HG03280 (cell line): ENCODE results near the gene NRXN3.
"Not testable (repeated sequence)": the region's sequence is repeated elsewhere in the genome, so short reads cannot be mapped to it uniquely, and the experiment has no call there.

ENCODE experiments used
- ATAC-seq: cut with Tn5 transposase; IDR thresholded peaks from one replicate; pipeline ENCODE4 v1.9.1; 2021; ENCODE audit warnings: mild to moderate bottlenecking, moderate library complexity; ENCODE audit not compliant: unreplicated experiment

NRXN3 gene

DNA sequence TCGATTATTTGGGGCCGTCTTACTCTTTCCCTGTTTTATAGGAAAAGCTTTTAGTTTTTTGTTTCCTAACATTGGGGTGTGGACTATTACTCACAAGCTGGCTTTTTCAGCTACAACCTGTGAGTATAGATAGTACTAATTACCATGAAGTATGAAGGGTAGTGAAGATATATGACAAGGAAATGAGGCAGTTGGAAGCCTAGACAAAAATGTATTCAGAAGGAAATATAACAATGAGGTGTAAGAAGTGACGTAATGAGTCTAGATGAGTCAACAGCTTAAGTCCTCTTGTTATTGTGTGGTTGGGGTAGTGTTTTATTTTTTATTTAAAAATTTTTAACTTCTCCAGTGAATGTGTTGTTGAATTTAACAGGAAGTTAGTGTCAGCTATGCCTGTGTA lies 804.5 kb downstream of the NRXN3 start:
- no peak for ATAC-seq

DNA sequence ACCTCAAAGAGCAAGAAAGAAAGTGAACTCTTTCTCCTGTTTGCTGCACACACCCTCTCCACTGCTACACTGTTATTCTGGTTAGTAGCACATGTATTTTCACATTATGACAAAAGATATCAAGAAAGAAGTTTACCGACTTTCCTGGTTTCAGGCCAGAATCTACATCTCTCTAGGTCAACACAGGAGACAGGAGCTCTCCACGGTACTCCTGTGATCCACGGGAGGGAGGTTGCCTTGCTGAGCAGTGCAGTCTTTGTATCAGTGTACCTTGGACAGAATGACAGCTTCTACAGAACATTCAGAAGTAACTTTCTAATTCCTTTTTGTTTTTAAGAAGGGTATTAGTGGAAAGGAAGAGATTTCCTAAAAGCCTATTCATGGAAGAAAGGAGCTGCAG lies 805.6 kb downstream of the NRXN3 start:
- ATAC-seq: no peak

DNA sequence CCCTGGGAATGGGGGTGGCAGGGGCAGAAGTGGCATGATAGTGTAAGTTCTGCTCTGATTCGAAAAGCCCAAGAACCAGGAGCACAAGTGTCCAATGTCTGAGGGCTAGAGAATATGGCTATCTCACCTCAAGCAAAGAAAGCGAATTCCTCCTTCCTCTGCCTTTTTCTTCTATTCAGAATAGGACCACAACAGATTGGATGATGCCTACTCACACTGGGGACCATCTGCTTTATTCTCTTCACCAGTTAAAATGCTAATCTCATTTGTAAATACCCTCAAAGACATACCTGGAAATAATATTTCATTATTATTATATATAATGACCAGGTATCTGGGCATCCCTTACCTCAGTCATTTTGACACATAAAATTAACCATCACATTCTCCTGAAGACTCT lies 808.7 kb downstream of the NRXN3 start:
- no peak for ATAC-seq

DNA sequence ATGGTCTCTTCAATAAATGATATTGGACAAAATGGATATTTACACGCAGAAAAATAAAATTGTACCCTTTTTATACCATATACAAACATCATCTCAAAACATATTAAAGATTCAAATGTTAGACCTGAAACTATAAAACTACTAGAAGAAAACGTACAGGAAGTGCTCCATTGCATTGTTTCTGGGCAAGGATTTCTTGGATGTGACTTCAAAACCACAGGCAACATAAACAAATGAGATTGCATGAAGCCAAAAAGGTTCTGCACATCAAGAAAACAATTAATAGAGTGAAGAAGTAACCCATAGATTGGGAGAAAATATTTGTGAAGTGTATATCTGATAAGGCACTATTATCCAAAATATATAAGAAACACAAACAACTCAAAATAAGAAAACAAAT lies 812.4 kb downstream of the NRXN3 start:
- ATAC-seq: no peak

DNA sequence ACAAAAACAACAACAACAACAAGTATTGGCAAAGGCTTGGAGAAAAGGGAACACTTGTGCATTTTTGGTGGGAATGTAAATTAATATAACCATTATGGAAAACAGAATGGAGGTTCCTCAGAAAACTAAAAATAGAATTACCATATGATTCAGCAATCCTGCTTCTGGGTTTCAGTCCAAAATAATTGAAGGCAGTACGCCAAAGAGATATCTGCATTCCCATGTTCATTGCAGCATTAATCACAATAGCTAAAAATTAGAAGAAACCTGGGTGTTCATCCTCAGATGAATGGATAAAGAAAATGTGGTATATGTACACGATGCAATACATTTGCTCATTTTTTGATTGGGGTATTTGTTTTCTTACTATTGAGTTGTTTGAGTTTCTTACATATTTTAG lies 813.0 kb downstream of the NRXN3 start:
- no peak for ATAC-seq

DNA sequence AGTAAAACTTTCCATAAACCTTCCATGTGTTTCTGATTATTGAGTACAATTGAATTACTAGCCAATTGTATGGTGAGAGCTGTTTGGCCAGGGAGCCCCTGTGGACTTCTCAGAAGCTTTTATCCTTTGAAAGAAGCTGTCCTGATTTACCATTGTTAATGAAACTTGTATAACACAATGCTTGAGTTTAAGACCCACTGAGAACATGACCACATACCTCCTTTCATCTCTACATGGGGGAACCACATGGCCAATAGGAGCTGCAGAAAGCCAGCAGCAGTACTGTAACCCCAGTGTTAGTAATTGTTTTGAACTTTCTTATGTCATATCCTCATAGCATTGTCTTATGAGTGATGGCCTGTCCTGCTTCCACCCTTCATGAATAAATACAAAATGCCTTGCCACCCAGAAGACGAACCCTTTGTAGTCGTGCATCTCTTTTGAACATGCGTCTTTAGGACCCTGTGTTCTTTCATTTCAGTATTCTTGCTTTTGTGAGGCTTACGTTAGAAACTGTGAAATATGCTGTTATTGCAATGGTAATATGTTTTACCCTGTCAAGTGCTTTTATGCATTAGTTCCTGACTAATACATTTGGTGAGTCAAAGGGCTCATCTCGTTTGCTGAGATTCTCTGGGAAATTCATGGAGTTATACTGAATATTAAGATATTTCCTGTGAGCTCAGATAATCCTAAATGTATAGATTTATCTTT lies 815.7 kb downstream of the NRXN3 start:
- no peak for ATAC-seq

DNA sequence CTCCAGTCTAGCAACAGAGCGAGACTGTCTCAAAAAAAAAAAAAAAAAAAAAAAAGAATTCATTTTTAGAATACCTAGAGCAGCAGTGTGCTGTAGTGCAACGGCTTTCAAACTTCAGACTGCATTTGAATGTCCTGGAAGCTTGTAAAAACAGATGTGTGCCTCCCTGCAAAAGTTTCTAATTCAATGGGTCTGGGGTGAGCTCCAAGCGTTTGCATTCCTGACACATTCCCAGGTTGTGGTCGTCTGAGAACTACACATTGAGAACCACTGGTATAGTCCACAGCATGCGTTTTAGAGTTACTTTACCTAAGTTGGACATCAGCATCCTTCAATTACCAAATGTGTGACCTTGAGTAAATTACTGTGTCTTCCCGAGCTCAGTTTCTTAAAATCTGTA lies 816.8 kb downstream of the NRXN3 start:
- no peak for ATAC-seq

DNA sequence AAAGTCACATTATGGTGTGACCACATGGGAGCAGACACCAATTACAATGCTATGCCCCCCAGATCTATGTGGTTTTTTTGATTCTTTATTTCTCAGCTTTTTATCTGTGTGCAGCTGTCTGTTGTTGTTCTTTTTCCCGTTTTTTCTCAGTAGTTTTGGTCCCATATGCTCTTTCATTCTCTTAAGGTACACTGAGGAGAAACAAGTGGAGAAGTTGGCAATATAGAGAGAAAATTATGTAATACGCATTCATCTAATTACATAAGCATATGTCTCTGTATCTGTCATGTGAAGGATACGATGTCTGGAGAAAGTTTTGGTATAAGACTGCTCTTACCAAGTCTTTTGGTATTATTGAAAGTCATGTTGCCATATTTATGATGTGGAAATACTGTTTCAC lies 819.0 kb downstream of the NRXN3 start:
- ATAC-seq: no peak

DNA sequence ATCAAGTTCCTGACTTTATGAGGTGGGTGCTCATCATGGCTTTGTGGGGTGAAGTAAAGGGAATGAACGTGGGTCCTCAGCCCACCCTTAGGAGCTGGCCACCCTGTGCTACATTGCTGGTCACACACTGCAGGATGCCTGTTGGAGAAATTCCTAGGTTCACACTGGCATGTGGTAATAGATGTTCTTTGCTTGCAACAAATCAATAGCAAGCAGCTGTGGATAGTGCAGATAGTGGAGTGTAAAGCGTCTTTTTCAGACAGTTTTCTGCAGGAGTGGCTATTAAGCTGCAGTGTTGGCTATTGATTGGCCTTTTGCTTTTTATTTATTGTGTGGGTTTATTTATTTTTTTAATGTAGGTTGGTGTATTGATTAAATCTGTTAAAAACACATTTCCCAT lies 822.7 kb downstream of the NRXN3 start:
- ATAC-seq: no peak

DNA sequence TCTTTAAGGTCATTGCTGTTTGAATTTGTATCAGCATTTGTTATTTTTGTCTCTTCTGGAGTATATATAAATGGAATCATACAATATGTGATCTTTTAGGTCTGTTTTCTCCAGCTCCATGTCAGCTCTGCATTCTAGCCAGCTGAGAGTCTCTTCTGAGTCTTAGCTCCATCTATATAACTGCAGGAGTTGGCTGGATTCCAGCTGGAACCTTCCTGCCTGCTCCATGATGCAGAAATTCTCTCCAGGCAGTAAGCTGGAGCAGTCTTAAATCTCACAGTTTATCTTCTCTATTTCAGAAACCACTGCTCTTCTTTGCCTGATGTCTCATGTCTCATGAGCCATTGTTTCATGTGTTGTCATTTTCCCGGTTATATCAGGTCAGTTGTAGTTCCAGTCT lies 827.6 kb downstream of the NRXN3 start:
- no peak for ATAC-seq

DNA sequence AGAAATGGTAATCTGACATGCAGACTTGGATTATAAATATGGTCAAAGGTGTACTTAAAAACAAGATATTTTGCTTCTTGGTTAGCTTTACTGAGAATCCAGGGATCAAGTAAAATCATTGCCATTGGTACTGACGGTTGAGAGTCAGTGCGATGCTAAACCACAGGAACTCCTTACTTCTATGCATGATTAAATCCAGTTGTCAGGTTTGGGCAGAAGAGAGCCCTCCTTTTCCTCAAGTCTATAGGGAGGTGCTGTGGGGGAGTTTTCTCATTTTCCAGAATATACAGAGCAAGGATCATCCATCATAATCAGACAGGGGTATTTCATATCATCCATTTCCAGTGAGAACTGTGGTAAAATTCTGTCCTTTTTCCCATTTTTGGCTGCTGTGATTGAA lies 839.1 kb downstream of the NRXN3 start:
- no peak for ATAC-seq

DNA sequence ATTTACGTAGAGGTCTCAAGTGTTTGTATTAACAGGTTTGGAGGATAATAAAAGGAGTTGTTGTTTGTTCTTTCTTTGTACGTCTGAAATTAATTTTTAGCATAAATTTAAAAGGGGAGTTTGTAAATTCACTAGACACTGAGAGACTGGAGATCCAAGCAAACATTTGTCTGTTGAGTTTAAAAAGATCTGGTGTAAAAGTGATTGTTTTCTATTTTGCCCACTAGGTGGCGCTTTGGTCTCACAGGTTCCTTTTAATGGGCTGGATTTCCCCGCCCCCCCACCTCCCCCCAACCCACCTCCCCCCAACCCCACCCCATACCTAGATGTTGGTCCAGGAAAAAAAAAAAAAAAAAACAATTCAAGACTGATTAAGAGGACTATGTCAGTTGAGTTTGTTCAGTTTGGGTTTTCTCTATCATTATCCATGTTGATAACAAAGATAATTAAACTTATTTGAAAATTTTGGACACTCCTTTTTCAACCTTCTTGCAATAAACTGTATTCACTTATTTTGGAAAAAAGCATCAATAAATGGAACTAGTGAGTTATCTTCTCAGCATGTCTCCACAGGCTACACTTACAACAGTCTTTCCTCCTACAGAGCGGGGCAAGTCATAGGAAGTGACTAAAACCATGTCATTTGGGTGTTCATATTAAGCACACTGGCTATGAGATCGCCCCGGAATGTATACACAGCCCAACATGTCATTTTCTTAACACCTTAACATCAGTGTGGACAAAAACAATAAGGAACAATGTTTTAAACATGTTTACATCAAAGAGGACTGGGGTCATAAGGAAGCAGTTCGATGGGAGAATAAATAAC lies 841.1 kb downstream of the NRXN3 start:
- no peak for ATAC-seq

DNA sequence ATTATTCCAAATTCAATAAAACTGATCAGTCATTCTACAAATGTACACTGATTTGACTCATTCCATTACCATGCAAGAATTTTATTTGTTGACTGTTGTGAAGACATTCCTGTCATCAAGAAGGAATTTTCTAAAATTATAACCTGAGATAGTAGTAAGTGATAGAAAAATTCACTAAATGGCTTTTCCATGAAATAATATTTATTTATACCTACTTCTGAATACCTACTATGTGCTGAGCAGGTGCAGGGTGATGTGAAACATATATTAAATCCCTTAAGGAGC lies 841.7 kb downstream of the NRXN3 start:
- ATAC-seq: no peak

DNA sequence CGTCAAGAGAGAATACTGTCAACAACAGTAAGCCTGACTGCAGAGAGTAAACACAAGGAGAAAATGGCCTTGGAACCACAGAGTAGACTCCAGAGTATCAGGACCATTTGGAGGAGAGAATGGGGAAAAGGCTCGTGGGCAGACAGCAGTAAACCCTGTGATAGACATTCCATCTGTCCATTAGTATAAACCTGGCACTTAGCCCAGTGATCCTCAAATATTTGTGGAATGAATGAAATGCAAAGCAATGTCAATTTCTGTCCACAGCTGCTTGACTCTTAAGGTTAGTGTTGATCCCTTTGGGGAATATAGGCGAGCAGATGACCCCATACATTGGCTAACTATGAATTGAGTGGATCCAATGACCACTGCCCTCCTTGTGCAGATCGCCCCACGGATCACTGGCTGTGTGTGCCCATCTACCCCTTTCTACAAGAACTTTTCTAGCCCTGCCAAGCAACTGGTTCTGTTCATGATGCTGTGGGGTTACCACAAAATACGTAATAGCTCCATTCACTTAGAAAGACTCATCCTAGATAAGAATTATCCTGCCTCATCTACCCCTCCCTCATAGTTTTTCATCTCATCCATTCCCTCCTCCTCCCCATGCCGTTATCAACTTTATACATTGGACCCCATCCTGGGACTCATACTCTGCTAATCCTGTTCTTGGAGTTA lies 846.8 kb downstream of the NRXN3 start:
- ATAC-seq: no peak

DNA sequence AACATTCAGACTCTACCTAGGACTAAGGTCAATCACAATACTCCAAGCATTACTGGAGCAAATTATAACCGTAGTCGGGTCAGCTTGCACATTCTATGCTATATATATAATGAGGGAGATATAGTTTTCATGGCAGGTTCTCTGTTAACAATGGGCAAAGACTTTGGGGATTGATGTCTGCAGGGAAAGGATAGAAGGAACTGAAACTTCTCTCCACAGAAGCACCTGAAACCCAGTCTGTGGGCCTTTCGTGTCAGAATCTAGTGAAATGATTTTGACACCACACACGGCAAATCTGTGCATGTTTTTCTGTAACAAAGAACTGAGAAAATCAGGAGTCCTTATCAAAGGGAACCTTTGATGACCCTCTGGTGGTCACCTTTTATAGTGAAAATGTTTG lies 847.4 kb downstream of the NRXN3 start:
- no peak for ATAC-seq

DNA sequence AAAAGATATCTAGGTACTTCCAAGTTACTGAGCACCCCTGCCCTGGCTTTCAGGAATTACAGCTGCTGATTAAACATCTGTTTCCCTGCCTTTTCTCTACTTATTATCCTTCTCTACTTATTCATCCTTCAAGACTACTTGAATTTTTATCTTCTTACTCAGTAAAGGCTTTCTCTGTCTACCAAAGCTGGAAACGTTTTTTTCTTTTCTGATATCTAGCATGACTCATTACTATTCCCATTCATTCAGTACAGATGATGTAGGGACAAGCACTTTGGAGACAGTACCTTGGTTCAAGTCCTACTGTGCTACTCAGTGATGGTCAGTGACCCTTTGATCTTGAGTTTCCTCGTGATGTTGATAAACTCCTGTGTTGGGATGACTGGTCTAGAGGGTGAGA lies 848.7 kb downstream of the NRXN3 start:
- no peak for ATAC-seq

DNA sequence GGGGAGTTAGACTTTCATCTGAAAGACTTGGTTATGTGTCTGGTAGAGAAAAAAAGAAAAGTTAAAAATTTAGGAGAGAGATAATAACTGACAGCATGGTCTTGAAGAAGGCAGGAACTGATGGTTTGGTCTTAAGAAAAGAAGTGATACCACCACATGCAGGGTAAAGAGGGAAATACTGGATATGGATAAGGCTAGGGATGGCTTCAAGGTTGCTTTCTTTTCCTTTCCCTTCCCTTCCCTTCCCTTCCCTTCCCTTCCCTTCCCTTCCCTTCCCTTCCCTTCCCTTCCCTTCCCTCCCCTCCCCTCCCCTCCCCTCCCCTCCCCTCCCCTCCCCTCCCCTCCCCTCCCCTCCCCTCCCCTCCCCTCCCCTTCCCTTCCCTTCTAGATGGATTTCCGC lies 849.7 kb downstream of the NRXN3 start:
- not testable (repeated sequence) for ATAC-seq

DNA sequence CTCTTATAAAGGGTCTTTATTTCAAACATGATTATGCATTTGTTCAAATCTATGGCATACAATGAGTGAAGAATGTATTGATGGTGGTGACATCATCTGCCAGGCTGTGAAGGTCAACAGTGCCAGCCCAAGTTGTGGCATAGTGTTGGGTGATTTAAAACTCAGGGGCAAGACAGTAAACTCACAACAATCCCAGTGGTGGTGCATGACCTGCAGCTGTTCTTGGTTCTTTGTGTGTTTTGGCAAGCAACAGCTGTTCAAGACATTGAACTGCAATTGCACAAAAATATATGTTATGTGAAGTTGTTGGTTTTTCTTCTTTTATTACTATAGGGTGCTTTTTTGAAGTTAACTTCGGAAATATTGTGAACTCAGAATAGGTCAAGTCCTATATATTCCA lies 851.6 kb downstream of the NRXN3 start:
- ATAC-seq: no peak

DNA sequence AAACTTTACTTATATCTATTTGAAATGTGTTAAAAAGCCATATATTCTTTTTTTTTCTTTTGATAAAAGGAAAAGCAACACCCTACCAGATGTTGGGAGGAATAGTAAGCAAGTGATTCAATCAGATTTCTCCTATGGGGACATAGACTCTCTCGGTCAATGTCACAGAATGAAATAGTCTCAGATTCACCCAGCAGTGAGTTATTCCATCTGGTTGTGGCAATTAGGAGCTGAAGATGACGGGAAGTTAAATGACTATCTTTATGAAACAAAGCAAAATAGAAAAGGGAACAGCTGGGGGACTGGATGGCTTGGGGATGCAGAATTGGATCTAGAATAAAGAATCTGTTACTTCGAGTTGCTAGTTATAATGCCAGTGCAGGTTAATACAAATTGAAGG lies 857.0 kb downstream of the NRXN3 start:
- ATAC-seq: no peak

DNA sequence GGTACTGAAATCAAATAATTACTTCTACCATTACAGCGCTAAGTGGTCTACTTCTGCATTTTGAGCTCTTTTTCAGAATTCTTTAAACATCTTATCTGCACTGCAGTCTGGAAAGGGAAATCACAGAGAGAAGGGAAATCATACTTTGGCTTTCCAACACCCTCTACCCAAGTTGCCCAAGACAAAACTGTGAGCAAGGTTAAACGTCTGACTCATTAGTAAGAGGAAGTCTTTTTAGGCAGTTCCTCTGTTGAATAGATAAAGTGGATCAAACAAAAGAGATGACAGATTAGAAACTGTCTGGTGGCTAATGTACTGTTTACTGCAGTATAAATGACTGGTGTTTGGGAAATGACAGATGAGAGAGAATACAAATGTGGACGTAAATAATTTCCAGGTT lies 858.1 kb downstream of the NRXN3 start:
- no peak for ATAC-seq

DNA sequence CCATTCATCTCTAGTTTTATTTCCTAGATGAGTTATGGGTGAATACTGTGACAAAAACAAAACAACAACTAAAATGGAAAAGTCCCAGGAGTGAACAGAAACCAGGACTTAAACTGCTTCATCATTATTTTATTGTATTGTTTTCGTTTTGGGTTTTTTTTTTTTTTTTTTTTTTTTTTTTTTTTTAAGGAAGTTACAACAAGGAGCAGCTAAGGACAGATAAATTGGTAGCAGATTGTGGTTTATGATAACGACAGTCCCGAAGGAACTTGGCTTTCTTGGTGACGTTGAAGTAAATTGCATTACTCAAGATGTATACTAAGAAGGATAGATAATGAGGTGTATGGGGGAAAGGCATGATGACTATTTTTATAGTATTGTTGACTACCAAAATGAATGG lies 866.3 kb downstream of the NRXN3 start:
- ATAC-seq: no peak

DNA sequence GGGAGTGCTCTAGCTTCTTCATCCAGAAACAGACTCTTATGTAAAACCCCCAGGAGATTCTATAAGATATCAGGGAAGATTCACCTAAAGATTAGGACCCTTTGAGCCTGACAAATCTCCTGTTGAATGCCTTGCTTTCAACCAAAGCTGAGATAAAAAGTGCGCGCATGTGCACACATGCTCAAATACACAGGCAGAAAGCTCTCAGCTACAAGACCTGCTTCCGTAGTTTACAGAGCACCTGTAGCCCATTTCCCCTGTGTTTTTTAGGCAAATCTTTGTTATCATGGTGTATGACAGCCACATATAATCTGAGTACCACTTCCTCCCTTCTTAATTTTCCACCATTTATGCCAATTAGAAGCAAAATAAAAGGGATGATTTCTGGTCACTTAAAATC lies 866.9 kb downstream of the NRXN3 start:
- ATAC-seq: no peak
